ENCODE data around the gene GXYLT1. TPM values are rescaled to one million over a fixed set of nuclear protein-coding genes. Genes with fewer than 3 reads are reported as not detected.

The GXYLT1 gene
- total RNA-seq, 4 donors from 2014 or later, result 5.6 to 10.9 (median 9.9) TPM

DNA sequence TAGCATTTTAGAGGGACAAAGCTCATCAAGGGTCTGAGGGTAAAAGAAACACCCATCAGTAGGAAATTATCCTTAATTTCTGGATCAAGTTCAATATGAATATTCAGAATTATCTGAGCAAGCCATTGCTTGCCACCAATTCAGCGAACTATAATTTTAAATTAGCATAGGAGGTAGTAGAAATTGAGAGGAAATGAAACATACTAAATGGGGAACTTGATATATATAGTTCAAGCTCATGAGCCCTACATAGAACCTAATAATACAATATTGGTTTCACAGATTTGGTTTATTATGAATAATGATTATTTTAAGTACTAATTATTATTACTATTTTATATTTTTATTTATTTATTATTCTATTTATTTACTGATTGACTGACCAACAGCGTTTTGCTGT lies 42.1 kb upstream of the GXYLT1 start:
- H3K4me3 ChIP-seq, result no peak overlapping the region
- no peaks in the 10 kb centered on the region for H3K36me3 ChIP-seq
- 76% methylated on average over 2 of the region's 2 CpGs for WGBS
- H3K9me3 ChIP-seq, result no peaks in the 10 kb centered on the region
- H3K27ac ChIP-seq, result no peak overlapping the region
- TF ChIP-seq POLR2AphosphoS5 (IDR thresholded peaks at IDR 0.05), result no peak
- no peak for TF ChIP-seq EP300 (IDR thresholded peaks at IDR 0.05)
- TF ChIP-seq, protein P1, sequence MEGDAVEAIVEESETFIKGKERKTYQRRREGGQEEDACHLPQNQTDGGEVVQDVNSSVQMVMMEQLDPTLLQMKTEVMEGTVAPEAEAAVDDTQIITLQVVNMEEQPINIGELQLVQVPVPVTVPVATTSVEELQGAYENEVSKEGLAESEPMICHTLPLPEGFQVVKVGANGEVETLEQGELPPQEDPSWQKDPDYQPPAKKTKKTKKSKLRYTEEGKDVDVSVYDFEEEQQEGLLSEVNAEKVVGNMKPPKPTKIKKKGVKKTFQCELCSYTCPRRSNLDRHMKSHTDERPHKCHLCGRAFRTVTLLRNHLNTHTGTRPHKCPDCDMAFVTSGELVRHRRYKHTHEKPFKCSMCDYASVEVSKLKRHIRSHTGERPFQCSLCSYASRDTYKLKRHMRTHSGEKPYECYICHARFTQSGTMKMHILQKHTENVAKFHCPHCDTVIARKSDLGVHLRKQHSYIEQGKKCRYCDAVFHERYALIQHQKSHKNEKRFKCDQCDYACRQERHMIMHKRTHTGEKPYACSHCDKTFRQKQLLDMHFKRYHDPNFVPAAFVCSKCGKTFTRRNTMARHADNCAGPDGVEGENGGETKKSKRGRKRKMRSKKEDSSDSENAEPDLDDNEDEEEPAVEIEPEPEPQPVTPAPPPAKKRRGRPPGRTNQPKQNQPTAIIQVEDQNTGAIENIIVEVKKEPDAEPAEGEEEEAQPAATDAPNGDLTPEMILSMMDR (IDR thresholded peaks at IDR 0.05), result no peak
- no peak for TF ChIP-seq POLR2A (IDR thresholded peaks at IDR 0.05)
- H3K4me1 ChIP-seq, result peaks cover 4% of the 10 kb centered on the region
- no peak for DNase-seq (ENCODE audit: low spot score in 2 of 2)
- H3K27me3 ChIP-seq, result no peaks in the 10 kb centered on the region

DNA sequence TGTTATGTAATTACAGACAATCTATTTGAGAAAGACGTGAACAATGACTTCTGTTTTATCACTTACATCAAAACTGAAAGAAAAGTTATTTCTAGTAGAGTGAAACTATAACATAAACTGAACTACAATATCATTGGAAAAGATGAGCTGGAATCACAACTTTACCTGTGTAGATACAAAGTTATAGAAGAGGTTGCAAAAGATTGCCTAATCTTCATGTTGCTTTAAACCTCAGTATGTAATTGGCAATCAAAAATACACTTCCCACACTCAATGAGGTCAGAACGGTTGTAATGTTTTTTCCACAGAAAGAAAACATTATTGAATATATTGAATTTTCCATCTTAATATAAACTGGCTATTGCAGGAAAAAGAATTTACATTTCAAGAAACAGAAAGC lies 37.7 kb upstream of the GXYLT1 start:
- Histone ChIP-seq H3K9me3 (no peaks in the 10 kb centered on the region), H3K4me3 (no peak overlapping the region), H3K36me3 (peaks cover 4% of the 10 kb centered on the region), H3K27ac (no peak overlapping the region), H3K27me3 (no peaks in the 10 kb centered on the region), H3K4me1 (no peaks in the 10 kb centered on the region)
- TF ChIP-seq, protein P1 (IDR thresholded peaks at IDR 0.05), result no peak
- TF ChIP-seq POLR2A (IDR thresholded peaks at IDR 0.05) (no peak), EP300 (IDR thresholded peaks at IDR 0.05) (no peak), POLR2AphosphoS5 (IDR thresholded peaks at IDR 0.05) (no peak)
- WGBS, result 68% methylated on average over 2 of the region's 2 CpGs
- no peak for DNase-seq (ENCODE audit: low spot score in 2 of 2)

DNA sequence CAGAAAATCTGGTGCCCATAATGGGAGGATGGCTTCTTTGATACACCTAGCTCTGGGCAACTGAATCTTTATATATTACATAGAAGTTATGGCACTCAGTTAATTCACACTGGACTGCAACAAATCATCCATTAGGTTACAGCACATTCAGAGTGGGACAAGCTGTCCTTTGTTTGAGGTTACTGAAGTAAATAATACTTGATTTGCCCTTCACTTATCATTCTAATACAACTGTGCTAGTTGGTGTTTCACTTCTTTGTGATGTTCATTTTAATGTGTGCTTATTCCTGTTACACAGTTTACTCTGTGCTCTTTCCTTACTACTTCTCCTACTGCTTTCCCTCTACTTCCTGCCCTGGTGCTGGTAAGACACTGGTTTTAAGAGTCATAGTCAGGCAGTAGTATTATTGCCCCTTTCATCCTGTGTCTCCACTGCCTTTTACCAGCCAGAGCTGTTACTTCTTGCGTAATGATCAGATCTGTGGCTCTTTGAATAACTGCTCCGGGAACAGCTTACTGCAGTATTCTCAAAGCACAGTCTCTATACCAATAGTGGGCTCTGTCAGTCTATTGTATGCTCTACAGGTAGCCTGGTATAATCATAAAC lies 36.4 kb upstream of the GXYLT1 start:
- no peaks in the 10 kb centered on the region for H3K4me1 ChIP-seq
- no peak overlapping the region for H3K27ac ChIP-seq
- no peak overlapping the region for H3K4me3 ChIP-seq
- TF ChIP-seq, protein P1 (IDR thresholded peaks at IDR 0.05), result no peak
- TF ChIP-seq EP300 (IDR thresholded peaks at IDR 0.05) (no peak), POLR2AphosphoS5 (IDR thresholded peaks at IDR 0.05) (no peak), POLR2A (IDR thresholded peaks at IDR 0.05) (no peak)
- no peak for DNase-seq (ENCODE audit: low spot score in 2 of 2)
- WGBS, result 78% methylated on average over 2 of the region's 2 CpGs
- no peaks in the 10 kb centered on the region for H3K27me3 ChIP-seq
- peaks cover 7% of the 10 kb centered on the region for H3K36me3 ChIP-seq
- H3K9me3 ChIP-seq, result no peaks in the 10 kb centered on the region

DNA sequence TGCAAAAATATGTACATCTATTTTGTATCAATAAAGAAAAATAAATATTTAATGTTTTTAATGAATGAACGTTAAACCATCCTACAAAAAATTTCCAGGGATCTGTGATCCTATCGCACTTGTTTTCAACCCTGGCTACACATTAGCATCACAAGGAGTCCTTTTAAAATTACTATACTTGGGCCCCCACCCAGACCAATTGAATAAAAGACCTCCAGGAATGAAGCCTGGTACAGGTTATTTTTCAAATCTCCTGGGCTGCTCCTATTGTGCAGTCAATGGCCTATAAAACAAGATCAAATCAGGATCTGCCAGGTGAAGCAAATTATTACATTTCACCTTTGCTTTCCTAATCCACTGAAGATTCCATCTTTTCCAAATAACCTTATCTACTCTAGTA lies 33.4 kb upstream of the GXYLT1 start:
- H3K4me1 ChIP-seq, result no peaks in the 10 kb centered on the region
- no peak overlapping the region for H3K27ac ChIP-seq
- 93% methylated on average over 2 of the region's 2 CpGs for WGBS
- H3K4me3 ChIP-seq, result no peak overlapping the region
- H3K9me3 ChIP-seq, result no peaks in the 10 kb centered on the region
- no peak for DNase-seq (ENCODE audit: low spot score in 2 of 2)
- H3K27me3 ChIP-seq, result no peaks in the 10 kb centered on the region
- H3K36me3 ChIP-seq, result peaks cover 7% of the 10 kb centered on the region
- TF ChIP-seq, protein P1 (IDR thresholded peaks at IDR 0.05), result no peak
- TF ChIP-seq EP300 (IDR thresholded peaks at IDR 0.05) (no peak), POLR2A (IDR thresholded peaks at IDR 0.05) (no peak), POLR2AphosphoS5 (IDR thresholded peaks at IDR 0.05) (no peak)

DNA sequence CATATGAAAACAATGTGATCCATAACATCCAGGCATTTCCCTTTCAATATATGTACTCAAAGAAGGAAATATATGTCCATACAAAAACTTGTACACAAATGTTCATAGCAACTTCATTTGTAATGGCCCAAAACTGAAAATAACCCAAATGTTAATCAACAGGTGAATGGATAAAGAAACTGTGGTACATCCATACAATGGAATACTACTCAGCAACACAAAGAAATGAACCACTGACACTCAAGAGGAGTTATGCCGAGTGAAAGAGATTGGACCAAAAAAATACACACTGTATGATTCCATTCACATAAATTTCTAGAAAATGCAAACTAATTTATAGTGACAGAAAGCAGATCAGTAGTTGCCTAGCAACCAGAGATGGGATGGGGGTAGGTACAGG lies 30.3 kb upstream of the GXYLT1 start:
- H3K27ac ChIP-seq, result no peak overlapping the region
- H3K36me3 ChIP-seq, result peaks cover 12% of the 10 kb centered on the region

More for the DNA sequence above, 30.3 kb upstream of the GXYLT1 start:
- DNase-seq (ENCODE audit: low spot score in 2 of 2), result no peak
- H3K4me1 ChIP-seq, result no peaks in the 10 kb centered on the region
- H3K27me3 ChIP-seq, result no peaks in the 10 kb centered on the region
- TF ChIP-seq, protein P1 (IDR thresholded peaks at IDR 0.05), result no peak
- TF ChIP-seq POLR2A (IDR thresholded peaks at IDR 0.05) (no peak), POLR2AphosphoS5 (IDR thresholded peaks at IDR 0.05) (no peak), EP300 (IDR thresholded peaks at IDR 0.05) (no peak)
- no peaks in the 10 kb centered on the region for H3K9me3 ChIP-seq
- H3K4me3 ChIP-seq, result no peak overlapping the region
- 94% methylated on average over 1 of the region's 1 CpG for WGBS
